HG02884 (cell line): ENCODE data around the gene KLF2.

Experiments
- ATAC-seq: cut with Tn5 transposase; IDR thresholded peaks from one replicate; pipeline ENCODE4 v1.9.1; 2021; ENCODE audit warnings: mild to moderate bottlenecking, moderate library complexity; ENCODE audit not compliant: unreplicated experiment

The KLF2 gene

DNA sequence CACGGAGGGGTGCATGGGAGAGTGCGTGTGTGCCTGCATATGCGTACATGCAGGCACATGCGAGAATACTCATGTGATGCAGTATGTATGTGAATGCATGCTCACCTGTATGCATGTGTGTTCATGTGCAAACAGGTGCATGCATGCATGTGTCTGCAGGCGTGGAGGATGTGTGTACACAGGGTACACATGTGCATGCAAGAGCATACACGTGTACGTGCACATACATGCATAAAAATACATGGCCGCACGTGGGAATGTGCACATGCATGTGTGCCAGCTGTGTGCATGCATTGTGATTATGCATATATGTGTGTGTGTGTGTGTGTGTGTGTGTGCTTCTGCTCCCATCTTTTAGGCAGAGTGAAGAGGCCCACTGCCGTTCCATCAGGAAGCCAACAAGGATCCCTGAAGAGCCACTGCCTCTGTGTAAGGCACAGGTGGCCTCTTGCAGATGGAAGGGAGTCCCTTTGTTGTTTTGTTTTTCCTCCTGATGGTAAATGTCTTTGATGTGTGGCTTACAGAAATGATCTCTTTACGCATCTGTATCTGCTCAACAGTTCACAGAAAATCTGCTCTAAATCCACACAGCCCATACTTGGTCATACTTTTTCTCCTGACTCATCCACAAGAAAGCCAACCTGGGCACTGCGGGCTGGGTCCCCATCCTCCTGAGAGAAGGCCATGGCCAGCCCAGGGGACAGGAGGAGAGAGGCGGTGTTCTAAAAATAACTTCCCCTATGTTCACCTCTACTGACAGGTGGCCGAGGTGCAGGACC, 50.7 kb downstream of the KLF2 start:
- no peak for ATAC-seq

DNA sequence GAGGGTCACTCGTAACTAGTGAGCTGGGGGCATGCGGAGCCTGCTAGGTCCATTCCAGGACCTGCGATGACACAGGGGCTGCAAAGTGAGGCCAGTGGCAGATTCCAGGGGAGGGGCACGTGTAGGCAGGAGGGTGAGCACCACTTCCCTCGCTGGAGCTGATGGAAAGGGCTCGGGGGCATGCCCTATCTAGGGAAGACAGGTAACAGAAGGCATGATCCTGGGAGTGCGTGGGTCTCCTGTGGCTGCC, 51.2 kb downstream of the KLF2 start:
- no peak for ATAC-seq

DNA sequence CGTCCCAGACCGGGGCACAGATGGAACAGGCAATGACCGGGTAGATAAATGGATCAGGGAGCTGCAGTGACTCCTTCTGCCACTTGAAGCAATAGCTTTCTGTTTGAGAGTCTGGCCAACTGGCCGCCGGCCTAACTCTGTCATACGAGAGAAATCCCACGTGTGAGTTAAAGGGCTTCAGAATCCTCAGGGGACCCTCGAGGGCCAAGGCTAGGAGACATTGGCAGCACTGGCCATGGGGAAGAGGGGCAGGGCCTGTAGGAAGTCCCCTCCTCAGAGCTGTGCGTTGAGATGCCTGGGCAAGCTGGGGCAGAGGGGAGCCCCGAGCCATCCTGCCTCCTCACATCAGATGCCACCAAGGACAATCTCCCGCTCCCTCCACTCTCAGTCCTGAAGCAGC, 51.6 kb downstream of the KLF2 start:
- no peak for ATAC-seq

DNA sequence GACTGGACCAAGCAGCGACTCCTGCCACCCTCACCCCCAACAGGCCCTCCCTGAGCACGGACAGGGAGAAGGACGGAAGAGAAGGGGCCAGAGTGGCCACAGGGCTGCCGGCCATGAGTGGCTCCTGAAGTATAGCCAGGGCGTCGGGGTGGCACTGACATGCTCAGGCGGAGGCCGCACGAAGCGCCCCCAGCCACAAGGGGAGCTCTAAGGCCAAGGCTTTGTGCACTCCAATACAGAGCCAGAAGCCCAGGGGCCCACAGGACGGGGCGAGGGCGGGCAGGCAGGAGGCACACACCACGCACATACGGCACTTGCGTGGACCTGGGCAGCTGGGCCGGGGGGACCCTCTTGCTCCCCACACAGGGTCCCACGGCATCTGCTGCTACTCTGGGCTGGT, 52.0 kb downstream of the KLF2 start:
- ATAC-seq: no peak

DNA sequence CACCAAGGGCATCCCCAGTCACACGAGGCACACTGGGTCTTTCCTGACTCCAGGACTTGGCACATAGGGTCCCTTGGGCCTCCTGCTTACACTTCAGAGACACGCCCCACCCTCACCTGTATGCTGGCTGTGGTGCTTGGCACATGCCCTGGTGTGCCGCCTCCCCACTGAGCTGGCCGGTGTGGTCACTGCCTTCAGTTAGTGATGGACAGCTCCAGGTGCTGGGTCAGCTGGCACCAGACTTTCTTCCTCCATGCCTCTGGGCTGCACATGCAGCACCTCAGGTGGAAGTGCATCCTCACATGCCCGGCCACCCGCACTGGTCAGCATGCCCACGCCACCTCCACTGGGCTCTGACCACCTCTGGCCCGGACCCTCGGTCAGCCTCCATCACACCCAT, 52.9 kb downstream of the KLF2 start:
- no peak for ATAC-seq
